T-helper 17 cell (primary cell): ENCODE data around the gene TLL2. TPM values are rescaled to one million over a fixed set of nuclear protein-coding genes. Genes with fewer than 3 reads are reported as not detected.

Source experiments
- ATAC-seq: fragments of 150-1000 bp; cut with Tn5 transposase; 2 replicates; pipeline ENCODE4 v1.10.0; 2021; ENCODE audit warnings: mild to moderate bottlenecking, moderate library complexity
- DNase-seq, 3 donors: peaks; one replicate each; pipeline versions ENCODE4 v3.0.0 to v3.0.0-alpha.2; 2020 to 2021
- H3K9me3 ChIP-seq: one replicate; pipeline ENCODE4 v1.7.0; 2013; ENCODE audit warnings: low read length, mild to moderate bottlenecking; ENCODE audit not compliant: control insufficient read depth, poor library complexity, severe bottlenecking
- H3K27ac Mint-ChIP-seq: one replicate; pipeline ENCODE4 v1.8.0; 2022; ENCODE audit warnings: mild to moderate bottlenecking, moderate library complexity, mixed read lengths
- H3K27me3 Mint-ChIP-seq: one replicate; pipeline ENCODE4 v1.8.0; 2022; ENCODE audit warnings: mixed read lengths
- H3K36me3 Mint-ChIP-seq: one replicate; pipeline ENCODE4 v1.8.0; 2022; ENCODE audit warnings: low read depth, mixed read lengths
- H3K4me1 Mint-ChIP-seq: one replicate; pipeline ENCODE4 v1.8.0; 2022; ENCODE audit warnings: mild to moderate bottlenecking, mixed read lengths
- H3K4me3 Mint-ChIP-seq: one replicate; pipeline ENCODE4 v1.8.0; 2022; ENCODE audit warnings: mild to moderate bottlenecking, moderate library complexity, mixed read lengths
- total RNA-seq, 4 donors: library from RNA in 2 of 4; stranded (reverse) in 2 of 4; gene quantifications; one replicate each; pipeline ENCODE4 v1.2.3 and lab custom pipeline; 2022 to 2026

The TLL2 gene
- total RNA-seq, 2 donors from 2014 or later = not detected

- Mint-ChIP-seq H3K36me3 (no peaks in the 10 kb centered on the region), H3K27ac (no peak overlapping the region), H3K4me3 (no peak overlapping the region), H3K27me3 (peaks cover 21% of the 10 kb centered on the region), H3K4me1 (peaks cover 3% of the 10 kb centered on the region)
- ATAC-seq (no peak), DNase-seq (no peak)
- H3K9me3 ChIP-seq = no peaks in the 10 kb centered on the region
These were observed 96.3 kb downstream of the TLL2 start for GRCh38 chr10:96417441-96417840.

- H3K4me1 Mint-ChIP-seq = peaks cover 3% of the 10 kb centered on the region
- no peaks in the 10 kb centered on the region for H3K9me3 ChIP-seq
- no peaks in the 10 kb centered on the region for H3K36me3 Mint-ChIP-seq
- DNase-seq = no peak
- no peak for ATAC-seq
- H3K4me3 Mint-ChIP-seq = no peak overlapping the region
- H3K27ac Mint-ChIP-seq = no peak overlapping the region
- peaks cover 28% of the 10 kb centered on the region for H3K27me3 Mint-ChIP-seq
These were observed 97.1 kb downstream of the TLL2 start for GRCh38 chr10:96416643-96417042.

GRCh38 chr10:96415891-96416554 lies 97.7 kb downstream of the TLL2 start:
- Mint-ChIP-seq H3K4me3 (no peak overlapping the region), H3K4me1 (peaks cover 3% of the 10 kb centered on the region), H3K27me3 (peaks cover 34% of the 10 kb centered on the region), H3K36me3 (no peaks in the 10 kb centered on the region), H3K27ac (no peak overlapping the region)
- ATAC-seq (no peak), DNase-seq (no peak)
- H3K9me3 ChIP-seq = no peaks in the 10 kb centered on the region

GRCh38 chr10:96415150-96415890 lies 98.4 kb downstream of the TLL2 start:
- DNase-seq (no peak), ATAC-seq (no peak)
- Mint-ChIP-seq H3K27me3 (peaks cover 35% of the 10 kb centered on the region), H3K27ac (no peak overlapping the region), H3K4me3 (no peak overlapping the region), H3K4me1 (peaks cover 3% of the 10 kb centered on the region), H3K36me3 (no peaks in the 10 kb centered on the region)
- no peaks in the 10 kb centered on the region for H3K9me3 ChIP-seq

GRCh38 chr10:96414303-96414702 lies 99.4 kb downstream of the TLL2 start:
- ATAC-seq = no peak
- H3K27ac Mint-ChIP-seq = no peak overlapping the region
- no peaks in the 10 kb centered on the region for H3K9me3 ChIP-seq
- peaks cover 3% of the 10 kb centered on the region for H3K4me1 Mint-ChIP-seq
- H3K4me3 Mint-ChIP-seq = no peak overlapping the region
- peaks cover 38% of the 10 kb centered on the region for H3K27me3 Mint-ChIP-seq
- DNase-seq = no peak
- H3K36me3 Mint-ChIP-seq = no peaks in the 10 kb centered on the region

GRCh38 chr10:96413151-96413787 lies 100.5 kb downstream of the TLL2 start:
- Mint-ChIP-seq H3K36me3 (no peaks in the 10 kb centered on the region), H3K4me3 (no peak overlapping the region), H3K27ac (no peak overlapping the region), H3K4me1 (peaks cover 3% of the 10 kb centered on the region), H3K27me3 (peaks cover 42% of the 10 kb centered on the region)
- no peaks in the 10 kb centered on the region for H3K9me3 ChIP-seq
- DNase-seq = no peak
- ATAC-seq = no peak

- no peak overlapping the region for H3K27ac Mint-ChIP-seq
- H3K36me3 Mint-ChIP-seq = no peaks in the 10 kb centered on the region
- H3K9me3 ChIP-seq = no peaks in the 10 kb centered on the region
- DNase-seq (no peak), ATAC-seq (no peak)
- H3K4me1 Mint-ChIP-seq = peaks cover 3% of the 10 kb centered on the region
- peaks cover 57% of the 10 kb centered on the region for H3K27me3 Mint-ChIP-seq
- H3K4me3 Mint-ChIP-seq = no peak overlapping the region
These were observed 101.9 kb downstream of the TLL2 start for GRCh38 chr10:96411716-96412320.

- H3K27ac Mint-ChIP-seq = no peak overlapping the region
- no peaks in the 10 kb centered on the region for H3K9me3 ChIP-seq
- H3K36me3 Mint-ChIP-seq = peaks cover 3% of the 10 kb centered on the region
- no peaks in the 10 kb centered on the region for H3K4me1 Mint-ChIP-seq
- no peak overlapping the region for H3K4me3 Mint-ChIP-seq
- ATAC-seq = no peak
- DNase-seq = no peak
- peaks cover 72% of the 10 kb centered on the region for H3K27me3 Mint-ChIP-seq
These were observed 103.4 kb downstream of the TLL2 start for GRCh38 chr10:96410296-96410695.

GRCh38 chr10:96408201-96408600 lies 105.5 kb downstream of the TLL2 start:
- Mint-ChIP-seq H3K27me3 (peaks cover 81% of the 10 kb centered on the region), H3K36me3 (peaks cover 3% of the 10 kb centered on the region), H3K4me1 (no peaks in the 10 kb centered on the region), H3K27ac (no peak overlapping the region), H3K4me3 (no peak overlapping the region)
- DNase-seq (no peak), ATAC-seq (no peak)
- no peaks in the 10 kb centered on the region for H3K9me3 ChIP-seq

- Mint-ChIP-seq H3K4me1 (no peaks in the 10 kb centered on the region), H3K27ac (no peak overlapping the region), H3K27me3 (peaks cover 81% of the 10 kb centered on the region), H3K36me3 (peaks cover 3% of the 10 kb centered on the region), H3K4me3 (no peak overlapping the region)
- DNase-seq (no peak), ATAC-seq (no peak)
- no peaks in the 10 kb centered on the region for H3K9me3 ChIP-seq
These were observed 106.1 kb downstream of the TLL2 start for GRCh38 chr10:96407560-96408069.

GRCh38 chr10:96406091-96406490 lies 107.6 kb downstream of the TLL2 start:
- H3K36me3 Mint-ChIP-seq = peaks cover 3% of the 10 kb centered on the region

GRCh38 chr10:96402417-96403305 lies 111.1 kb downstream of the TLL2 start:
- Mint-ChIP-seq H3K27ac (no peak overlapping the region), H3K4me1 (no peaks in the 10 kb centered on the region), H3K4me3 (no peak overlapping the region), H3K36me3 (peaks cover 3% of the 10 kb centered on the region), H3K27me3 (peaks cover 85% of the 10 kb centered on the region)
- DNase-seq = no peak
- no peak for ATAC-seq
- H3K9me3 ChIP-seq = no peaks in the 10 kb centered on the region

More at GRCh38 chr10:96406091-96406490, 107.6 kb downstream of the TLL2 start:
- no peak overlapping the region for H3K4me3 Mint-ChIP-seq
- ATAC-seq (no peak), DNase-seq (no peak)
- no peaks in the 10 kb centered on the region for H3K4me1 Mint-ChIP-seq
- no peak overlapping the region for H3K27ac Mint-ChIP-seq
- H3K9me3 ChIP-seq = no peaks in the 10 kb centered on the region
- peaks cover 83% of the 10 kb centered on the region for H3K27me3 Mint-ChIP-seq
